HUES64 (cell line): ENCODE data around the gene KRT5.
"Not testable (repeated sequence)": the region's sequence is repeated elsewhere in the genome, so short reads cannot be mapped to it uniquely, and the experiment has no call there.

ENCODE experiments used
- H3K27ac ChIP-seq: 2 replicates; pipeline ENCODE4 v1.7.0; 2013; ENCODE audit warnings: low read depth, low read length, inconsistent platforms
- H3K27me3 ChIP-seq: 2 replicates; pipeline ENCODE4 v1.6.1; 2013; ENCODE audit warnings: mild to moderate bottlenecking, low read length; ENCODE audit not compliant: insufficient read depth
- H3K36me3 ChIP-seq: 2 replicates; pipeline ENCODE4 v1.6.1; 2013; ENCODE audit warnings: mild to moderate bottlenecking, low read length; ENCODE audit not compliant: insufficient read depth
- H3K4me1 ChIP-seq: 2 replicates; pipeline ENCODE4 v1.6.1; 2013; ENCODE audit warnings: mild to moderate bottlenecking, low read length, moderate library complexity; ENCODE audit not compliant: insufficient read depth
- H3K4me3 ChIP-seq: 2 replicates; pipeline ENCODE4 v1.5.1; 2013; ENCODE audit warnings: mild to moderate bottlenecking, low read length, moderate library complexity
- H3K9ac ChIP-seq: 2 replicates; pipeline ENCODE4 v1.6.1; 2013; ENCODE audit warnings: mild to moderate bottlenecking, low read depth, low read length
- H3K9me3 ChIP-seq: 2 replicates; pipeline ENCODE4 v1.6.1; 2013; ENCODE audit warnings: low read depth, low read length; ENCODE audit not compliant: insufficient read depth
- WGBS: fragments of 150-250, 120-280 bp; methylation state at CpG from one replicate; pipeline ENCODE4 v1.1.7; 2013; ENCODE audit warnings: missing lambda C conversion rate; 5-methylcytosine and 5-hydroxymethylcytosine counted together

KRT5 gene

GRCh38 chr12:52488736-52489135 is 31.5 kb downstream of the KRT5 start:
- H3K27ac ChIP-seq: no peak overlapping the region
- no peak overlapping the region for H3K9ac ChIP-seq
- H3K4me3 ChIP-seq: no peak overlapping the region
- H3K36me3 ChIP-seq: no peaks in the 10 kb centered on the region
- H3K4me1 ChIP-seq: no peaks in the 10 kb centered on the region
- H3K27me3 ChIP-seq: no peaks in the 10 kb centered on the region
- H3K9me3 ChIP-seq: no peaks in the 10 kb centered on the region; the same call in 1 of the 2 replicates

GRCh38 chr12:52487744-52488443 is 32.3 kb downstream of the KRT5 start:
- H3K27ac ChIP-seq, H3K27me3 ChIP-seq, H3K9ac ChIP-seq, H3K4me1 ChIP-seq, H3K9me3 ChIP-seq, H3K36me3 ChIP-seq, H3K4me3 ChIP-seq: not testable (repeated sequence)
- 95% methylated on average over 13 of the region's 15 CpGs for WGBS

GRCh38 chr12:52487211-52487610 is 33.0 kb downstream of the KRT5 start:
- H3K4me1 ChIP-seq: no peaks in the 10 kb centered on the region
- H3K36me3 ChIP-seq: no peaks in the 10 kb centered on the region
- no peaks in the 10 kb centered on the region; the same call in 1 of the 2 replicates for H3K9me3 ChIP-seq
- 60% methylated on average over 1 of the region's 1 CpG for WGBS
- no peaks in the 10 kb centered on the region for H3K27me3 ChIP-seq
- no peak overlapping the region for H3K4me3 ChIP-seq
- H3K9ac ChIP-seq: no peak overlapping the region
- no peak overlapping the region for H3K27ac ChIP-seq

GRCh38 chr12:52486166-52487105 is 33.8 kb downstream of the KRT5 start:
- no peaks in the 10 kb centered on the region for H3K27me3 ChIP-seq
- H3K4me1 ChIP-seq: no peaks in the 10 kb centered on the region
- no peak overlapping the region for H3K4me3 ChIP-seq
- no peak overlapping the region for H3K27ac ChIP-seq
- WGBS: 94% methylated on average over 5 of the region's 5 CpGs
- no peak overlapping the region for H3K9ac ChIP-seq
- no peaks in the 10 kb centered on the region; the same call in 1 of the 2 replicates for H3K9me3 ChIP-seq
- no peaks in the 10 kb centered on the region for H3K36me3 ChIP-seq

GRCh38 chr12:52480073-52480472 is 40.1 kb downstream of the KRT5 start:
- Histone ChIP-seq H3K27ac (no peak overlapping the region), H3K9ac (no peak overlapping the region), H3K4me3 (no peak overlapping the region), H3K9me3 (peaks cover 9% of the 10 kb centered on the region; the same call in 1 of the 2 replicates), H3K27me3 (no peaks in the 10 kb centered on the region), H3K4me1 (no peaks in the 10 kb centered on the region), H3K36me3 (no peaks in the 10 kb centered on the region)
- 56% methylated on average over 3 of the region's 3 CpGs for WGBS

GRCh38 chr12:52477651-52478050 is 42.5 kb downstream of the KRT5 start:
- WGBS: 83% methylated on average over 1 of the region's 2 CpGs
- no peak overlapping the region for H3K4me3 ChIP-seq
- H3K9ac ChIP-seq: no peak overlapping the region
- no peak overlapping the region for H3K27ac ChIP-seq
- peaks cover 9% of the 10 kb centered on the region; the same call in 1 of the 2 replicates for H3K9me3 ChIP-seq
- H3K27me3 ChIP-seq: no peaks in the 10 kb centered on the region
- H3K4me1 ChIP-seq: no peaks in the 10 kb centered on the region
- H3K36me3 ChIP-seq: no peaks in the 10 kb centered on the region

GRCh38 chr12:52474212-52474611 is 46.0 kb downstream of the KRT5 start:
- no peak overlapping the region for H3K4me3 ChIP-seq
- H3K36me3 ChIP-seq: no peaks in the 10 kb centered on the region
- no peak overlapping the region for H3K27ac ChIP-seq
- no peaks in the 10 kb centered on the region for H3K27me3 ChIP-seq
- 100% methylated on average over 1 of the region's 2 CpGs for WGBS
- H3K9me3 ChIP-seq: 0 out of 2 replicates have a peak, but pooled peaks cover under 1% of the 10 kb centered on the region
- no peak overlapping the region for H3K9ac ChIP-seq
- no peaks in the 10 kb centered on the region for H3K4me1 ChIP-seq

GRCh38 chr12:52473768-52474167 is 46.4 kb downstream of the KRT5 start, which contains the start of gene KRT6C:
KRT6C (minus strand) TSS chr12:52473805; CDS start chr12:52473737, 68 bp downstream.
- H3K4me3 ChIP-seq: no peak within 1 kb of the TSS
- no peaks in the 10 kb centered on the region for H3K9me3 ChIP-seq
- H3K27me3 ChIP-seq: no peaks in the 10 kb centered on the region
- WGBS: 95% methylated on average over 4 of the region's 4 CpGs
- H3K9ac ChIP-seq: no peak within 1 kb of the TSS
- H3K36me3 ChIP-seq: no peaks in the 10 kb centered on the region
- H3K4me1 ChIP-seq: no peaks in the 10 kb centered on the region
- H3K27ac ChIP-seq: no peak within 1 kb of the TSS

- Histone ChIP-seq H3K36me3 (no peaks in the 10 kb centered on the region), H3K4me3 (no peak overlapping the region), H3K9ac (no peak overlapping the region), H3K27me3 (no peaks in the 10 kb centered on the region), H3K4me1 (no peaks in the 10 kb centered on the region), H3K9me3 (no peaks in the 10 kb centered on the region), H3K27ac (no peak overlapping the region)
- 77% methylated on average over 4 of the region's 4 CpGs for WGBS
Measured at GRCh38 chr12:52469853-52470252, 50.3 kb downstream of the KRT5 start.

GRCh38 chr12:52464897-52465296 is 55.3 kb downstream of the KRT5 start:
- no peak overlapping the region for H3K4me3 ChIP-seq
- no peak overlapping the region for H3K9ac ChIP-seq
- H3K36me3 ChIP-seq: no peaks in the 10 kb centered on the region
- no peaks in the 10 kb centered on the region for H3K9me3 ChIP-seq
- H3K27ac ChIP-seq: no peak overlapping the region
- 97% methylated on average over 2 of the region's 2 CpGs for WGBS
- H3K4me1 ChIP-seq: no peaks in the 10 kb centered on the region
- no peaks in the 10 kb centered on the region for H3K27me3 ChIP-seq
